ENCODE measurements around the gene MEIS1. TPM values are rescaled to one million over a fixed set of nuclear protein-coding genes. Genes with fewer than 3 reads are reported as not detected.

Gene MEIS1
- total RNA-seq, 1 experiment from 2014 or later = 4.4 TPM

DNA sequence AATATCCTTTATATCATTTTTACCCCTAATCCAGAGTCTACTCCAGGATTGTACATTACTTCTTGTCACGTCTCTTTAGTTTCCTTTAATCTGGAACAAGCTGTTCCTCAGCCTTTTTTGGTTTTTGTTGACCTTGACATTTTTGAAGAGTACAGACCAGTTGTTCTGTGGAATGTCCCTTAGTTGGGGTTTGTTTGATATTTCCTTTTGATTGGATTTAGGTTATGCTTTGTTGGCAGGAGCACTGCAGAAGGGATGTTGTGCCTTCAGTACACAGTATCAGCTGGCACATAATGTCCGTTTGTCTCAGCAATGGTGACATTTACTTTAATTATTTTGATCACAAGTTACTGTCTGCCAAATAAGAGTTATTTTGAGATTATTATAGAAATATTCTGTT is 160.6 kb downstream of the MEIS1 start:
- no peak overlapping the region for H3K4me3 Mint-ChIP-seq (ENCODE audit: unreplicated experiment)
- no peak for DNase-seq (ENCODE audit: unreplicated experiment)
- H3K4me1 Mint-ChIP-seq (ENCODE audit: insufficient read depth, unreplicated experiment) = no peaks in the 10 kb centered on the region
- CTCF ChIA-PET = interaction anchor here (2.0 kb wide), 1 partner anchor 620 kb away, joined by 4 read pairs; no protein-coding TSS in a partner anchor
- TF ChIP-seq, protein P1, sequence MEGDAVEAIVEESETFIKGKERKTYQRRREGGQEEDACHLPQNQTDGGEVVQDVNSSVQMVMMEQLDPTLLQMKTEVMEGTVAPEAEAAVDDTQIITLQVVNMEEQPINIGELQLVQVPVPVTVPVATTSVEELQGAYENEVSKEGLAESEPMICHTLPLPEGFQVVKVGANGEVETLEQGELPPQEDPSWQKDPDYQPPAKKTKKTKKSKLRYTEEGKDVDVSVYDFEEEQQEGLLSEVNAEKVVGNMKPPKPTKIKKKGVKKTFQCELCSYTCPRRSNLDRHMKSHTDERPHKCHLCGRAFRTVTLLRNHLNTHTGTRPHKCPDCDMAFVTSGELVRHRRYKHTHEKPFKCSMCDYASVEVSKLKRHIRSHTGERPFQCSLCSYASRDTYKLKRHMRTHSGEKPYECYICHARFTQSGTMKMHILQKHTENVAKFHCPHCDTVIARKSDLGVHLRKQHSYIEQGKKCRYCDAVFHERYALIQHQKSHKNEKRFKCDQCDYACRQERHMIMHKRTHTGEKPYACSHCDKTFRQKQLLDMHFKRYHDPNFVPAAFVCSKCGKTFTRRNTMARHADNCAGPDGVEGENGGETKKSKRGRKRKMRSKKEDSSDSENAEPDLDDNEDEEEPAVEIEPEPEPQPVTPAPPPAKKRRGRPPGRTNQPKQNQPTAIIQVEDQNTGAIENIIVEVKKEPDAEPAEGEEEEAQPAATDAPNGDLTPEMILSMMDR (IDR thresholded peaks at IDR 0.05; ENCODE audit: unreplicated experiment) = no peak
- no peaks in the 10 kb centered on the region for H3K9me3 Mint-ChIP-seq (ENCODE audit: unreplicated experiment)
- no peaks in the 10 kb centered on the region for H3K36me3 Mint-ChIP-seq (ENCODE audit: insufficient read depth, unreplicated experiment)
- no TSS peak for BruUV-seq (replicated peaks)
- no peak overlapping the region for H3K27ac Mint-ChIP-seq (ENCODE audit: low read depth, unreplicated experiment)
- POLR2A ChIA-PET = no interaction called here
- H3K27me3 Mint-ChIP-seq (ENCODE audit: insufficient read depth, unreplicated experiment) = no peaks in the 10 kb centered on the region
- intact Hi-C loops (cut with micrococcal nuclease) = no loop called here

DNA sequence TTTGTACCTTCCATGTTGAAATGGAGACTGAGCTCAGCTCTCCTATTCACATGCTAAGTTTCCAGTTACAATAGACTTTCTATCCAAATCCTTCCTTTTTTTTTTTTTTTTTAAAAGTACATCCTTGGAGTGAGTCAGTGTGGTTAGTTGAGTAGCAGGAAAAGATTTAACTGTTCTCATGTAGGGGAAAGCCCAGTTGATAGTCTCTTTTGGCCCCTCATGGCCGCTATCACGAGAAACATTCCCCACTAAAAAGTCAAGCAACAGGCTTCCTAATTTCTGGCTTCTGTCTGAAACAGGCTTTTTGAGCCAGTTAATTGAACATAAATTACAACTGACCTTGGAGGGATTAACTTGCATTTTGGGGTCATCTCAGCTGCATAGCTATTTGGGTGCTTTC is 161.3 kb downstream of the MEIS1 start:
- no peak for DNase-seq (ENCODE audit: unreplicated experiment)
- ChIA-PET POLR2A (no interaction called here), CTCF (interaction anchor here (0.5 to 2.0 kb wide), 2 partner anchors 11 to 619 kb away, joined by 3 to 4 read pairs; no protein-coding TSS in a partner anchor)
- no peak overlapping the region for H3K4me3 Mint-ChIP-seq (ENCODE audit: unreplicated experiment)
- no peaks in the 10 kb centered on the region for H3K4me1 Mint-ChIP-seq (ENCODE audit: insufficient read depth, unreplicated experiment)
- intact Hi-C loops (cut with micrococcal nuclease) = no loop called here
- no peaks in the 10 kb centered on the region for H3K36me3 Mint-ChIP-seq (ENCODE audit: insufficient read depth, unreplicated experiment)
- no peaks in the 10 kb centered on the region for H3K9me3 Mint-ChIP-seq (ENCODE audit: unreplicated experiment)
- TF ChIP-seq, protein P1 (IDR thresholded peaks at IDR 0.05; ENCODE audit: unreplicated experiment) = no peak
- no peak overlapping the region for H3K27ac Mint-ChIP-seq (ENCODE audit: low read depth, unreplicated experiment)
- H3K27me3 Mint-ChIP-seq (ENCODE audit: insufficient read depth, unreplicated experiment) = no peaks in the 10 kb centered on the region
- BruUV-seq (replicated peaks) = no TSS peak

DNA sequence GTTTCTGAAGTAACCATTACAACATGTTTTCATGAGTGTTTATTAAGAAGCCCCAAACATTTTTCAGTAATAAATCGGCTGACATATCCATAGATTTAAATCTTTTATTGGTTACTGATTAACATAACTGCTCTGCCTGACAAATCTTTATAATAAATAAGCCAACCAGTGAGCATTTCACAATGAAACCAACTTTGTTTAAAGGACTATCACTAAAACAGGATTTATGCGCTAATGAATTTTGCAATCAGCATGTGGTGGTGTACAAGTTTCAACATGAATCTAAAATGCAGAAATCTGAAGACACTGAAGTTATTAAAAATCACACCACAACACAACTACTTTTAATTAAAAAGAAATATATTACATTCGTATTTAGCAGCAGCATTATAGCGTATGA is 166.7 kb downstream of the MEIS1 start:
- CTCF ChIA-PET = no interaction called here
- POLR2A ChIA-PET = interaction anchor here (0.8 kb wide), 1 partner anchor 244 kb away, joined by 4 read pairs; no protein-coding TSS in a partner anchor
- TF ChIP-seq, protein P1 (IDR thresholded peaks at IDR 0.05; ENCODE audit: unreplicated experiment) = no peak
- Mint-ChIP-seq H3K4me3 (ENCODE audit: unreplicated experiment) (no peak overlapping the region), H3K4me1 (ENCODE audit: insufficient read depth, unreplicated experiment) (no peaks in the 10 kb centered on the region), H3K36me3 (ENCODE audit: insufficient read depth, unreplicated experiment) (no peaks in the 10 kb centered on the region), H3K27ac (ENCODE audit: low read depth, unreplicated experiment) (peak overlapping the region; percentile 23), H3K9me3 (ENCODE audit: unreplicated experiment) (no peaks in the 10 kb centered on the region), H3K27me3 (ENCODE audit: insufficient read depth, unreplicated experiment) (no peaks in the 10 kb centered on the region)
- BruUV-seq (replicated peaks) = no TSS peak
- DNase-seq (ENCODE audit: unreplicated experiment) = peak; percentile 31
- intact Hi-C loops (cut with micrococcal nuclease) = no loop called here

- no peaks in the 10 kb centered on the region for H3K27me3 Mint-ChIP-seq (ENCODE audit: insufficient read depth, unreplicated experiment)
- BruUV-seq (replicated peaks) = no TSS peak
- H3K4me3 Mint-ChIP-seq (ENCODE audit: unreplicated experiment) = no peak overlapping the region
- POLR2A ChIA-PET = interaction anchor here (0.6 to 0.8 kb wide), 2 partner anchors 243 to 299 kb away, joined by 3 to 4 read pairs; no protein-coding TSS in a partner anchor
- H3K36me3 Mint-ChIP-seq (ENCODE audit: insufficient read depth, unreplicated experiment) = no peaks in the 10 kb centered on the region
- intact Hi-C loops (cut with micrococcal nuclease) = no loop called here
- TF ChIP-seq, protein P1 (IDR thresholded peaks at IDR 0.05; ENCODE audit: unreplicated experiment) = no peak
- no peaks in the 10 kb centered on the region for H3K4me1 Mint-ChIP-seq (ENCODE audit: insufficient read depth, unreplicated experiment)
- CTCF ChIA-PET = no interaction called here
- no peak for DNase-seq (ENCODE audit: unreplicated experiment)
- peak overlapping the region; percentile 23 for H3K27ac Mint-ChIP-seq (ENCODE audit: low read depth, unreplicated experiment)
- H3K9me3 Mint-ChIP-seq (ENCODE audit: unreplicated experiment) = no peaks in the 10 kb centered on the region
Observed at GRCh38 chr2:66602341-66602740, 167.4 kb downstream of the MEIS1 start.
